Measurements from ENCODE around the gene RPS15. TPM values are rescaled to one million over a fixed set of nuclear protein-coding genes. Genes with fewer than 3 reads are reported as not detected.

The RPS15 gene
- total and polyA plus RNA-seq, 9 of the 15 experiments (the other 6 are each of a cell fraction or from before 2014, with no cell fraction given): 605 to 2,791 (median 957) TPM

DNA sequence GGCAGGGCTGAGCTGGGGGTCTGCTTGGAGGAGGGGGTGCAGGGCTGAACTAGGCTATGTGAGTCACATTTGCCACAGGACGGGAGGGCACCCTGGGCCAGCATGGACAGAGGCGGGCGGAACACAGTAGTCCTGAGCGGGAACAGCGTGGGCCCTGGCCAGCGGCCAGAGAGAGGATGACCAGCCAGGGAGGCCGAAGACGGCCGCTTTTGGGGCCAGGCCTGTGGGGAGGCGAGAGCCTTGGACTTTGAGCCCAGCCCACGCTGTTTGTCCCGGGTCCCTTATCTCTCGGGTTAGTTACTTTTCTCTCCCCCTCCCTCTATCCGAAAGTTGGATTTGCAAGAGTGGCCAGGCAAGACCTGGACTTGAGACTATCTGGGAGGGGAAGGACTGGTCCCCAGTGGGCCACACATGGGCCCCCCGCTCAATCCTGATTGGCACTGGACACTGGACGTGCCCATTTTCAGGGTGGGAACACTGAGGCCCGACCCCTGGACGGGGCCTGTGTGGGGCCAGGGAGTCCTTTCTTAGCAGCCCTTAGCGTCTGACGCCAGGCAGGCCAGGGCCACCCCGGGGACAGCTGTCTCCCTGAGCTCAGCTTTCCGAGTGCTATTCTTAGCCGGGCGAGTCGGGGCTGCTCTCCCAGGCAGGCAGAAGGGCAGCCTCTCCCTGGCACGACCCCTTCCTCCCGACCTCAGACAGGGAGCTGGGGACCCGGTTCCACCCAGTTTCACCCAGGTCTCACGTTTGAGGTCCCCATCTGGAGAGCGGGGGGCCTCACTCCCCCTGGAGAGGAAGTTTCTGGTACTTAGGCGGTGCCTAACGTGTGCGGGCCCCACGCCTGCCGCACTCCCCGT lies 37.7 kb upstream of the RPS15 start (continued):
- no peak for TF ChIP-seq REST (IDR thresholded peaks at IDR 0.05; ENCODE audit: borderline replicate concordance)
- no peak for TF ChIP-seq REST (CRISPR knock-in tag; IDR thresholded peaks at IDR 0.05; ENCODE audit: low read depth)
- no peak for TF ChIP-seq LARP7 (IDR thresholded peaks at IDR 0.05)
- TF ChIP-seq ZNF318 (IDR thresholded peaks at IDR 0.05; ENCODE audit: borderline replicate concordance in 1 of 2, low read depth in 1 of 2): no peak
- no peak for TF ChIP-seq TCFL5 (CRISPR knock-in tag; conservative IDR thresholded peaks at IDR 0.05)
- TF ChIP-seq SIN3A (IDR thresholded peaks at IDR 0.05; ENCODE audit: borderline replicate concordance in 2 of 2, control insufficient read depth in 1 of 2, low read depth in 2 of 2, low read length in 2 of 2): peak in 1 of 2 experiments; percentile 3; a peak in 1 of 4 replicates
- TF ChIP-seq SRF (CRISPR knock-in tag; IDR thresholded peaks at IDR 0.05): no peak
- TF ChIP-seq, protein P1, sequence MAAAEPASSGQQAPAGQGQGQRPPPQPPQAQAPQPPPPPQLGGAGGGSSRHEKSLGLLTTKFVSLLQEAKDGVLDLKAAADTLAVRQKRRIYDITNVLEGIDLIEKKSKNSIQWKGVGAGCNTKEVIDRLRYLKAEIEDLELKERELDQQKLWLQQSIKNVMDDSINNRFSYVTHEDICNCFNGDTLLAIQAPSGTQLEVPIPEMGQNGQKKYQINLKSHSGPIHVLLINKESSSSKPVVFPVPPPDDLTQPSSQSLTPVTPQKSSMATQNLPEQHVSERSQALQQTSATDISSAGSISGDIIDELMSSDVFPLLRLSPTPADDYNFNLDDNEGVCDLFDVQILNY (CRISPR knock-in tag; IDR thresholded peaks at IDR 0.05): no peak

Data from K562 (cell line).